Activated CD8-positive, alpha-beta memory T cell treated with anti-CD3 and anti-CD28 coated beads, Interleukin-2, amount 50 U/mL, for 48 hours (primary cell): ENCODE data around the gene MGAT4C.
"Not testable (repeated sequence)": the region's sequence is repeated elsewhere in the genome, so short reads cannot be mapped to it uniquely, and the experiment has no call there.

Experiments used
- DNase-seq: peaks from one replicate; pipeline ENCODE4 v3.0.0-alpha.2; 2020

MGAT4C gene

GRCh38 chr12:86256163-86256562 is at the start of gene MGAT4C:
MGAT4C (minus strand) TSS chr12:86256391.
- no peak for DNase-seq

GRCh38 chr12:86296396-86296795 is 40.2 kb upstream of the MGAT4C start:
- not testable (repeated sequence) for DNase-seq

- no peak for DNase-seq
These were observed 37.6 kb upstream of the MGAT4C start for GRCh38 chr12:86293682-86294240.

GRCh38 chr12:86292480-86292879 is 36.3 kb upstream of the MGAT4C start:
- DNase-seq, result no peak

- no peak for DNase-seq
These were observed 34.4 kb upstream of the MGAT4C start for GRCh38 chr12:86290615-86291014.

- no peak for DNase-seq
These were observed 29.9 kb upstream of the MGAT4C start for GRCh38 chr12:86286119-86286518.

- no peak for DNase-seq
These were observed 27.4 kb upstream of the MGAT4C start for GRCh38 chr12:86283620-86284019.

GRCh38 chr12:86275356-86275755 is 19.2 kb upstream of the MGAT4C start:
- DNase-seq, result no peak

- no peak for DNase-seq
These were observed 9.1 kb upstream of the MGAT4C start for GRCh38 chr12:86265329-86265695.

- DNase-seq, result no peak
These were observed 8.5 kb upstream of the MGAT4C start for GRCh38 chr12:86264451-86265328.

GRCh38 chr12:86261578-86261977 is 5.4 kb upstream of the MGAT4C start:
- DNase-seq, result no peak

- no peak for DNase-seq
These were observed 5.0 kb upstream of the MGAT4C start for GRCh38 chr12:86261142-86261541.

GRCh38 chr12:86260183-86260582 is 4.0 kb upstream of the MGAT4C start:
- DNase-seq, result no peak

GRCh38 chr12:86257134-86257533 is 943 bp upstream of the MGAT4C start:
- DNase-seq, result no peak

- no peak for DNase-seq
These were observed 1.6 kb downstream of the MGAT4C start for GRCh38 chr12:86254399-86255107.

GRCh38 chr12:86249851-86250250 is 6.3 kb downstream of the MGAT4C start:
- no peak for DNase-seq

- no peak for DNase-seq
These were observed 6.9 kb downstream of the MGAT4C start for GRCh38 chr12:86249276-86249675.

GRCh38 chr12:86247871-86248270 is 8.3 kb downstream of the MGAT4C start:
- no peak for DNase-seq

- DNase-seq, result no peak
These were observed 14.6 kb downstream of the MGAT4C start for GRCh38 chr12:86241600-86241999.

- no peak for DNase-seq
These were observed 21.8 kb downstream of the MGAT4C start for GRCh38 chr12:86234316-86234855.

- DNase-seq, result no peak
These were observed 23.1 kb downstream of the MGAT4C start for GRCh38 chr12:86233126-86233525.

- no peak for DNase-seq
These were observed 25.6 kb downstream of the MGAT4C start for GRCh38 chr12:86230516-86231146.

- DNase-seq, result no peak
These were observed 26.4 kb downstream of the MGAT4C start for GRCh38 chr12:86229772-86230171.
